NCI-H187 (cell line): ENCODE data around the gene DNMT1.
"Not testable (repeated sequence)": the region's sequence is repeated elsewhere in the genome, so short reads cannot be mapped to it uniquely, and the experiment has no call there.

Experiments
- DNase-seq, 2 experiments: peaks; one replicate each; lab custom pipeline; 2025; lab: John Stamatoyannopoulos, UW

Gene DNMT1

GRCh38 chr19:10194500-10195198, at the start of gene DNMT1:
TSS of gene DNMT1 (minus strand) at chr19:10194953. CDS start at chr19:10194899, 54 bp downstream.
- peak; percentile 85 to 87 for DNase-seq

- no peak for DNase-seq
These were observed 48.9 kb upstream of the DNMT1 start for GRCh38 chr19:10243606-10244005.

GRCh38 chr19:10241826-10242449, 47.2 kb upstream of the DNMT1 start:
- DNase-seq: not testable (repeated sequence)

DNA sequence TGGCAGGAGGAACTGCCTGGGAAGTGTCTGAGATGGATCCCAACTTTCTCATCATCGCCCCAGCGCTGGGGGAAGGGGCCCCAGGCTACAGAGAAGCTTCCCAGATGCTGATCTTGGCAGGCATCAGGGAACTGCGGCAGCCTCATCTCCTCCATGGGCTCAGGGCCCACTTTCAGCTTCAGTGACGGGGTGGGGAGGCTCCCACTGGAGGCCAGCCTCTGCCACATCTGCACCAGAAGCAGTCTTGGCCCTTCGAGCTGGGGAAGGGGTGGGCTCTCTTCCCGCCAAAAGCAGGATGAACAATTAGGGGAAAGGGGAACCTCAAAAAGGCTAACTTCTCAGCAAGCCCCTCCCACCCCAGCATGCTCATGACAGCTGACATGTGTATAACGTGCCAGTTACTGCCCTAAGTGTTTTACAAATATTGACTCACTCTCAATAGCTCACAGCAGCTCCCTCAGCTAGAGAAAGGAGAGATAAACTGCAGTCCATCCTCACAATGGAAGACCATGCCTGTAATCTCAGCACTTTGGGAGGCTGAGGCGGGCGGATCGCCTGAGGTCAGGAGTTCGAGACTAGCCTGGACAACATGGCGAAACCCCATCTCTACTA, 43.5 kb upstream of the DNMT1 start:
- no peak for DNase-seq

GRCh38 chr19:10237702-10238101, 42.9 kb upstream of the DNMT1 start:
- no peak for DNase-seq

DNA sequence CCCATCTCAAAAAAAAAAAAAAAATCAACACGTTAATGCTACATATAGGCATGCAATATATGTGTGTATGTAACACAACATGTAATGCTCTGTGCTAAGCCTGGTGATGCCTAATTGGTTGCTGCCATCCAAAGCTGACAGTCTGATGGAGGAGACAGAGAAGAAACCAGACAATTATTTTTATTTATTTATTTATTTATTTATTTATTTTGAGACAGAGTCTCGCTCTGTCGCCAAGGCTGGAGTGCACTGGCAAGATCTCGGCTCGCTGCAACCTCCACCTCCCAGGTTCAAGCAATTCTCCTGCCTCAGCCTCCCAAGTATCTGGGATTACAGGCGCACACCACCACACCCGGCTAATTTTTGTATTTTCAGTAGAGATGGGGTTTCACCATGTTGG, 40.7 kb upstream of the DNMT1 start:
- not testable (repeated sequence) for DNase-seq

GRCh38 chr19:10235003-10235402, 40.2 kb upstream of the DNMT1 start:
- DNase-seq: no peak

DNA sequence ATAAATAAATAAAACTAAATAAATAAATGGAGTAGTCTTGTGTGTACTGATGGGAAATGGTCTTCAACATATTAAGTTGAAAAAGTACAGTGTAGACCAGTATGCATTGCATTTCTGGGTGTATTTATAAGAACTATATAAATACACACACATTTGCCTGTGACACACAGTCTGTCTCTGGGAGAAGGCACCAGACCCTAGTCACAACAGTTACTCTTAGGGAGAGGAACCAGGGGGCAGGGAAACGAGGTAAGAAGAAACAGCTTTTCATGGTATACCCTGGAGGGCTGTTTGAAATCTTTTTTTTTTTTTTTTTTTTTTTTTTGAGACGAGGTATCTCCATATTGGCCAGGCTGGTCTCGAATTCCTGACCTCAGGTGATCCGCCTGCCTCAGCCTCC, 39.2 kb upstream of the DNMT1 start:
- DNase-seq: no peak

- no peak for DNase-seq
These were observed 37.0 kb upstream of the DNMT1 start for GRCh38 chr19:10231612-10232228.

DNA sequence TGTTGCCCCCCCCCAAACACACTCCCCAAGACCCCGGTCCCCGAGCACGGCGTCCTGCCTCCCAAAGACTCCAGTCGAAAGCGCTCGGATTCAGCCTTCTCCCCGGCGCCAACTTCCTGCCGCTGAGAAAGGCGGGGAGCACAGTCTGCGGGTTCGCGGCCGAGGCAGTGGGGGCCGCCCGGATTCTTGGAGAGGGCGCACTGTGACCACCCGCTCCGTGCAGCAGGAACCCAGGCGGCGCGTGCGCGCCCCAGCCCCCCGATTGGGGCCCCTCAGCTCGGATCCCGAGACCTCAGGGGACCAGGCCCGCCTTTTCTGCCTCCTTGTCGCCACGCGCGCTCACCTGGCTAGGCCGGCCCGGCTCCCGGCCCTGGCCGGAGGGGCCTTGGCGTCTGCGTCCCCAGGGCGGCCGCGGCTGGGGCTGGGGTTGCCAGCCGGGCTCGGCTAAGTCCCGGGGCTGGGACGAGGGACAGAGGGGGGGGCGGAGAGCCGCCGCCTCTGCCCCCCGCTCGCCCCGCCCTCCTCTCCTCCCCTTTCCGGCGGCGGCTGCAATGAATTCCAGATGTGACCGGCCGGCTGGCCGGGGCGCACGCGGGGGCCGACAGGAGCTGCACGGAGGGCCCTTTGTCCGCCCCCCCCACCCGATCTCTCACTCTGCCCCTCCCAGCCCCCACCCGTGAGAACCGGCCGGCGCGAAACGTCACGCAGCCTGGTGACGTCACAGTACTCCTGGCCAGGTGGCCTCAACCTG, 36.3 kb upstream of the DNMT1 start, which contains the start of gene S1PR2:
TSS of gene S1PR2 (minus strand) at position 471 of the 751 bp plus-strand sequence. CDS start 6,426 bp downstream, outside the sequence.
- DNase-seq: peak; percentile 13 to 17

DNA sequence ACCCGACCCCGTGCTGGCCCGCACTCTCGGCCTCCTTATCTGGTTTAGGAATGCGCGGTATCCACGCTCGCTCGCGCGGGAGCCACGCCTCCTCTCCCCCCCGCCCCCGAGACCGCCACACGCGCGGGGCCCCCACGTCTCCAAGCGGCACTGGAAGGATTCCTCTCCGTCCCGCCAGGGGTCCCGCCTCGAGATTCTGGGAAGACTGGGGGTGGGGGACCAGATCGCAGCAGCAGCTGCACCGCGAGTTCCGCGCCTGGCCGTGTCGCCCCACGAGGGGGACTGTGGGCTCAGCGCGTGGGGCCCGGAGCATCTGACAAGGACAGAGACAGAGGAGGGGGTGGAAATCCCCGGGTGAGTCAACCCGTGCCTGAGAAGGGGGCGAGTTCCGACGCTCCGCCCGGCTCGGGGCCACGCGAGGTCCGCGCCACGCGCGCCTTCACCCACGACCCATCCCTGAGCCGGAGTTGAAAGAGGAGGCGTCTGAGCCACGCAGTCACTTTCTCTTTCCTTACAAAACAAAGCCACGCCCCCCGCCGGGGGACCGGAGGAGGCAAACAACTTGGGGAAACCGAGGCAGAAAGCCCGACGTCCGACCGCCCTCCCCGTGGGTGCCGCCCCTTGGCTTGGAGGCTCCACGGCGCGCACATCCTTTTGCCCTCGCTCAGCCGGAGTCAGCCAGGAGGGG, 35.6 kb upstream of the DNMT1 start:
- DNase-seq: no peak

DNA sequence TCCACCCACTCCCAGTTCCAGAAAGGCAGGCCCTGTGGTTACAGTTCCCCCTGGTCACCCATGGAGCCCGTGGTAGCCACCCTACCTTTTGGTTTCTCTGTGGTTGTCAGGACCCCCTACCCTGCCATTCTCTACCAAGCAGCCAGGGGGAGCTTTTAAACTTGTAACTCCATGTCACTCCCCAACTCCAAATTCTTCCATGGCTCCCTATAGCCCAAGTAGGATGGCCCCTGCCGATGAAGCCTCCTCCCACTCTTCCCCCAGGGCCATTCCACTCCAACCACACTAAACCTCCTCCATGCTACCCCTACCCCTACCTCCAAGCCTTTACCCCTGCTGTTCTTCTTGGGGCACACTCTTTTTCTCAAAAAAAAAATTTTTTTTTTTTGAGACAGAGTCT, 34.2 kb upstream of the DNMT1 start:
- DNase-seq: no peak

DNA sequence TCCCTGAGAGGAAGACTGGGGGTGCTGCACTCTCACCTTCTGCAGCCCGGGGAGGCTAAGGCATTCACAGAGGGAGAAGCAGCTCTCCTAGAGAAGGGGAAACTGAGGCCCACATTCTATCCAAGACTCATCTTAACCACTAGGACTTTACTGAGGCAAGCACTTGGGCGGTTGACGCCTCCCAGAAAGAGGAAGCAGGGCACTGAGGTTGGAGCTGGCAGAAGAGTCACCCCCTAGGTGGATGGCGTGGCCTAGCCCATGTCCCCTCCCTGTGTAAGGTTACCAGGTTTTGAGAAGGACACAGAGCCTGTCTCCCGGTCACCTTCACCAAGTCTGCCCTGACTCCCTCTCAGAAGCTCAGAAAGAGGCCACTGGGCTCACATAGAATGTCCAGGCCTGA, 33.6 kb upstream of the DNMT1 start:
- no peak for DNase-seq

DNA sequence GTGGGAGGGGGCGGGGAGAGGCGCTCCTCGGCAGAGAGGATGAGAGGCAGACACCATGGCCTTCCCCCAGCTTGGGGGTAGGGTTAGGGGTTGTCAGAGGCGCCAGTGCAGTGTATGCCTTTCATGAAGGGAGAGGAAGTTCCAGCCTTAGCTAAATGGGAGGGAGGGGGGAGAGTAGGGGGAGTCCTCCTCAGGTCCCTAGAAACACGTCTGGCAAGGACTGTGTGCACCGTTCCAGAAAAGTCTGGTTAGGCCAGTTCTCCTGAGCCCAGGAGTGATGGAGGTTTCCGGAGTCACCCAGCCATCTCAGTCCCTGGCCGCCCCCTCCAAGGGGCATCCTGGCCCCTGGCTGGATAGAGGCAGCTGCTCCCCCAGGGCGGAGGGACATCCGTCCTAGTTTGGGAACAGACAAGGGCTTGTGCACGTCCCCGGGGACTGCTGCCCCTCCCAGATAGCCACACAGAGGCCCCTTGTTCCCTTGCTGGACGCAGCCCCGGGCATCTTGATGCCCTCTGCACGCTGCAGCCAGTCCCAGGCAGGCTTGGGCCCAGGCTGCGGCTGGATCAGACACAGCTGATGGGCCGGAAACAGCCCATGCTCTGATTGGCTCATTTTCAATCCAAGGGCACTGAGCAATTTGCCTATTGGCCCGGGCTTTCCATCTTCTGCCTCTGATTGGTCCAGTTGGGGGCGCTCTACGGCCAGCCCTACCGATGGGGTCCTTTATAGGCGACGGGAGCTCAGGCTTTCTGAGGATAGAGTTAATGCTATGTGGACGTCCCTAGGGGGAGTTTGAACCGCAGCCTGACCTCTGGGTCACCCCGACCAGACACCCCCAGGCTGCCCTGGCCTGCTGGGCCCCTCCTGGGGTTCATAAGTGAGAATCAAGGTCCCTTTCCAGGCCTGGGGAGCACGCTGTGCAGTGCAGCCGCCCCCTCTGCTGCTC, 32.5 kb upstream of the DNMT1 start:
- no peak for DNase-seq

DNA sequence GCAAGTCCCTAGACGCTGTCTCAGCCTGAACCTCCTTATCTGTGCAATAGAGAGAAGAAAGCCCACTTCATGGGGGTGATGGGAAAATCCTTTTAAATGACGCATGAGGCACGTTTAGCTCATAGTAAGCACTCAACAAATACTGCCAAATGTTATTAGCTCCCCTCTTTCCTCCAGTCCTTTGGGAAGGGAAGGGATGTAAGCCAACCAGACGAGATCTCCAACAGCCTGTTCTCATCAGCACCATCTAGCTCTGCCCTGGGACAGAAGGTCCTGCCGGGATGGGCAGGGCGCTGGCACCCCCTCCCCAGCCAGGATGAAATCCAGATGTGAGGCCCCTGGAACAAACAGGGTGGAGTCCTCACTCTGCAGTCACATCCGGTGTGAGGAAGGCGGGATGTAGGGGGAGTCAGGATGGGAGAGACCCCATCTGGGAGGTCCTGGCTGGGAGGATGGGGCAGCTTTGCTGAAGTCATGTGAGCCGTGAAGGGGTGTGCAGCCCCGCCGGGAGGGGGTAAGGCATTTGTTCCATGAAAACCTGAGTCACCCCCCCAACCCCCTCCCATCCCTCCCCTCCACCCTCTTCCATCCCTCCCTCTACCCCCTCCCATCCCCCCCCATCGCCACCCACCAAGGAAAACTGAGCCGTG, 31.7 kb upstream of the DNMT1 start:
- no peak for DNase-seq

GRCh38 chr19:10226021-10226375, 31.2 kb upstream of the DNMT1 start:
- DNase-seq: no peak

- DNase-seq: no peak
These were observed 29.6 kb upstream of the DNMT1 start for GRCh38 chr19:10224337-10224736.

DNA sequence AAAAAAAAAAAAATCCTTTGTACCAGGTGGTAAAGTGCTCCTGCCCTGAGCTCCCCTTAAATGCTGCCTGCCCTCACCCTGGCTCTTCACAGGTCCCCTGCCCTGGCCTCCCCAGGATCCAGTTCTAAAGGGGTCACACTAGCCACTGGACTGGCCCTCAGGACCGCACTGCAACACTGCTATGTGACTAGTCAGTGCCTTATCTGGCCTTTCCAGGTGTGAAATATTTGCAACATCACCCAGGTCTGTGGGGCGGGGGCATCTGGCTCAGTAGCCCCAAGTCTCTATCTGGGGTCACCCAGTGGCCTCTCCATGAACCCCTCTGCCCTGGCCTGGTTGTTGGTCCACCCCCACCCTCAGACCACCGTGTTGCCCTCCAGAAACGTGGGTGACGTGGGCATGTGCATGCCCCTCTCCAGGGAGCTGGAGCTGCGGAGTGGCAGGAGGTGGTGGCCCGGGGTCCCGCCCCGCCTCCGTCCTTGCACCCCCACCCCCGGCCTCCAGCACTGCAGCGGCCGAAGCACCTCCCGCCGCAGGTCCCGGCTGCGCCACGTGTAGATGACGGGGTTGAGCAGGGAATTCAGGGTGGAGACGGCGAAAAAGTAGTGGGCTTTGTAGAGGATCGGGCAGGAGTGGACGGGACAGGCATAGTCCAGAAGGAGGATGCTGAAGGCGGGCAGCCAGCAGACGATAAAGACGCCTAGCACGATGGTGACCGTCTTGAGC, 28.9 kb upstream of the DNMT1 start:
- no peak for DNase-seq

DNA sequence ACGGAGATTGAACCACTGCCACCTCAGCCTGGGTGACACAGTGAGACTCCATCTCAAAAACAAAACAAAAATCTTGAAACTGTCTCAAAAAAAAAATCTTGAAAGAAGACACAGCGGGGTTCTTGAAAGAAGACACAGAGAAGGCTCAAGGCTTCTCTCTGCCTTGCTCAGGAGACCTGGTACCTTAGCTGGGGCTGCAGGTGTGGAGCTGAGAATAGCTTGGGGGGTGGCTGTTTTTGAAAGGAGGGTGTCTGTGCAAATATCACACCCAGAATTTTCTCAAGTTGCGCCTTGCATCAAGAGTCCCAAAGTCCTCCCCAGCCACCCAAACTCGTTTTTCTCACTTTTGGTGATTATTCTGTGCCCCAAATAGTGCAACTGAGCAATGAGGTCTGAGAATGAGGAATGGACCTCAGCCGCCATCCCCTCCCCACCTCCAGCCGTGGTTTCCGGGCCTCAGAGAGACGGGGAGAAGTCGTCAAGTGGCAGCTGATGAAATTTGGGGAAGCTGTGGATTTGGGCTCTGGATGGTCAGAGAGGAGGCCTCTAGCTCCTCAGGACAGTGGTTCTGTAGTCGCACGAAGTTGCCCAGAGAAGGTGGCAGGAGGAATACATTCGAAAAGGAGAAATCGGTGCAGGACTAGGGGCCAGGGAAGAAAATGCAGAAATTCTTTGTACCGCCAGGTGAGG, 27.6 kb upstream of the DNMT1 start:
- no peak for DNase-seq
